CD4-positive, alpha-beta T cell treated with Interleukin-6 for 4 hours (primary cell): ENCODE measurements around the gene ERN1.

Source experiments
- DNase-seq: peaks from one replicate; pipeline ENCODE4 v3.0.0-alpha.2; 2020; ENCODE audit warnings: mixed read lengths

Gene ERN1

GRCh38 chr17:64134216-64134970 lies 4.4 kb upstream of the ERN1 start:
- no peak for DNase-seq

- peak; percentile 23 for DNase-seq
Observed at GRCh38 chr17:64133546-64134215, 3.7 kb upstream of the ERN1 start.

GRCh38 chr17:64131606-64132270 lies 1.8 kb upstream of the ERN1 start:
- DNase-seq: no peak

- no peak for DNase-seq
Observed at GRCh38 chr17:64130559-64131001, 636 bp upstream of the ERN1 start.

- no peak for DNase-seq
Observed at GRCh38 chr17:64129515-64129764, 504 bp downstream of the ERN1 start.

- DNase-seq: peak; percentile 41
Observed at GRCh38 chr17:64128787-64129514, 993 bp downstream of the ERN1 start.

GRCh38 chr17:64126918-64127317 lies 3.0 kb downstream of the ERN1 start:
- DNase-seq: no peak

GRCh38 chr17:64125937-64126336 lies 4.0 kb downstream of the ERN1 start:
- no peak for DNase-seq

GRCh38 chr17:64124609-64125008 lies 5.3 kb downstream of the ERN1 start:
- no peak for DNase-seq

- no peak for DNase-seq
Observed at GRCh38 chr17:64123114-64123513, 6.8 kb downstream of the ERN1 start.

GRCh38 chr17:64120972-64121786 lies 8.8 kb downstream of the ERN1 start:
- DNase-seq: peak; percentile 46

GRCh38 chr17:64120159-64120810 lies 9.7 kb downstream of the ERN1 start:
- no peak for DNase-seq

- DNase-seq: no peak
Observed at GRCh38 chr17:64117981-64118979, 11.7 kb downstream of the ERN1 start.

- DNase-seq: no peak
Observed at GRCh38 chr17:64115822-64116534, 14.0 kb downstream of the ERN1 start.

- no peak for DNase-seq
Observed at GRCh38 chr17:64115043-64115698, 14.8 kb downstream of the ERN1 start.

GRCh38 chr17:64113006-64113405 lies 16.9 kb downstream of the ERN1 start:
- no peak for DNase-seq

GRCh38 chr17:64111831-64112230 lies 18.1 kb downstream of the ERN1 start:
- DNase-seq: no peak

- no peak for DNase-seq
Observed at GRCh38 chr17:64110379-64111152, 19.4 kb downstream of the ERN1 start.

GRCh38 chr17:64109400-64109799 lies 20.5 kb downstream of the ERN1 start:
- DNase-seq: no peak
